HG03039 (cell line): Measurements from ENCODE around the gene PTPRN2.
"Not testable (repeated sequence)": the region's sequence is repeated elsewhere in the genome, so short reads cannot be mapped to it uniquely, and the experiment has no call there.

Source experiments
- ATAC-seq: cut with Tn5 transposase; IDR thresholded peaks from one replicate; pipeline ENCODE4 v1.9.1; 2021; ENCODE audit warnings: mild to moderate bottlenecking, moderate library complexity; ENCODE audit not compliant: unreplicated experiment

The PTPRN2 gene

GRCh38 chr7:158318511-158318913, 269.1 kb downstream of the PTPRN2 start:
- ATAC-seq, result no peak

DNA sequence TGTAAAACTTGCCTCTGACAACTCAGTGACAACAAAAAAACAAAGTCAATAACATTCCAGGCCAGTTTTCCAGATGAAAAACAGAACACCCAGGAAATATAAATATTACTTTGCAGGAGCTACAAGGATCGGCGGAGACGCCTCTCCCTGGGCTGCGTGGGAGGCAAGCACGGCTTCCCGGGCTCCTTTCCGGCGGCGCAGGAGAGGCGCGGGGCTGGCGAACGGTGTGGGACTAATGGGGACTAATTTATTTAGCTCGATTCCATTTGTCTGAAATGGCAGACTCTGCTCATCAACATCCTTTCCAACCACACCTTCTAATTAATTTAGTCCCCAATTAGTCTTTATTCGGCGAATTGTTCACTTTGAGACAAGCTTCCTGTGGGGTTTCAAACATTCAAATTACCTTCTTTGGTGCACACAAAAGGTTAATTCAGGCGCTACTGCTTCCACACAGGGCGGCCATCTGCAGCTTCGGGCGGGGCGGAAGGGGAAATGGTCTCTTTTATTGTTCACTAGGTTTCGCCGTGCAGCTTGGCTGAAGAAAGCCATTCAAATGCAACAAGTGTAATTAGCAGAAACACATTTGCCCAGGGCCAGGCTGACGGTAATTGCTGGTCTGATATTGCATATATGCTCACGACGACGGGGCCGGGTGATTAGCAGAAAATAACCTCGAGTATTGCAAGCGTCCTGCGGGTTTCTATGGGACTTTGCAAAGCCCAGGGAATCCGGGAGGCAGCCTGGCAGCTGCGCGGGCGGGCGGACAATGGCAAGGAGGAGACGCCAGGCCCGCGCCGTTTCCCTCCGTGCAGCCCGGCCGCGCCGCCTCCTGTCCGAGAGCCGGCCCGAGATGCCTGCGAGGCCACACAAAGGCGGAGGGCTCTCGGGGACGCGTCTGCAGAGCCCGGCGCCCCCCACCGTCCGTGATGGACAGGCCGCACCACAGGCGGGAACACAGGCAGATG, 270.1 kb downstream of the PTPRN2 start:
- ATAC-seq, result no peak

GRCh38 chr7:158316466-158317031, 271.1 kb downstream of the PTPRN2 start:
- ATAC-seq, result no peak

DNA sequence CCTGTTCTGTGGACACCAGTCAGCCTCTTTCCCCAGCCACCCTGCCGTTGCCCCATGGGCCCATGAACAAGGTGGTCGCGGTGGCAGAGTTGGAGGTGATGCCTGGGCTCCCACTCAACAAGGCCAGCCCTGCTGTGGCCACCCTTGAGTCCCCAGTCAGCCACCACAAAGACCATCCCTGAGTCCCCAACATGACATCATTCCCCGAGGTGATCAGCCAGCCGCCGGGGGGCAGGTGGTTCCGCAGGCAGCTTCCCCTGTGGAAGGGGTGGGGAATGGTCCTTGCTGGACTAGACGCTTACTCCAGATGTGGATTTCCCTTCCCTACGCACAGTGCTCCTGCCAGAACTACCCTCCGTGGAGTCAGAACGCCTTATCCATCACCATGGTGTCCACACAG, 271.7 kb downstream of the PTPRN2 start:
- ATAC-seq, result no peak

DNA sequence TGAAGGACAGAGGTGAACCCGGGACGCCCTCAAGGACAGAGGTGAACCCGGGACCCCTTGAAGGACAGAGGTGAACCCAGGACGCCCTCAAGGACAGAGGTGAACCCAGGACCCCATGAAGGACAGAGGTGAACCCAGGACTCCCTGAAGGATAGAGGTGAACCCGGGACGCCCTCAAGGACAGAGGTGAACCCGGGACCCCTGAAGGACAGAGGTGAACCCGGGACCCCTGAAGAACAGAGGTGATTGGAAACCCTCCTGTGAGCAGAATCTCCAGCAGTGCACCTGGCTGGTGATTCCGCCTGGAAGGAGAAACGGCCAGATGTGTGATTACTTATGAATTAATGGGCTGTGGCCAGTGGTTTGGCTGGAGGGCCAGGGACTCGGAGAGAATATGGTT, 272.3 kb downstream of the PTPRN2 start:
- no peak for ATAC-seq

DNA sequence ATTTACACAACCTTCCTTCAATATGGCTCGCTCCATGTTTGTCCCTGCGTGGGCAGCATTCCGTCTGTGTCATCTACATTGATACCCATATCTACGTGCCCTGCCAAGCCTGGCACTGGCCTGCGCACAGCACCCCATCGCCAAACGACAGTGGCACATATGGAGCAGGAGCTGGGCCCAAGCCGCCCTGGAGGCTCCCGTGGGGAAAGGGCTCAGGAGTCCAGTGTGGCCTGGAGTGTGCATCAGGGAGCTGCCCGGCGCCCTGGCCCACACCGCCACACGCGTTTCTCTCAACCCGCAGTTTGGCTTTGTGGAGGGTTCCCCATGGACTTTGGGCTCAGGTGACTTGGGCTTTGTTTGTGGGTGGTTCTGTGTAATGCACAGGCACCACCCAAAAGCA, 273.2 kb downstream of the PTPRN2 start:
- no peak for ATAC-seq

DNA sequence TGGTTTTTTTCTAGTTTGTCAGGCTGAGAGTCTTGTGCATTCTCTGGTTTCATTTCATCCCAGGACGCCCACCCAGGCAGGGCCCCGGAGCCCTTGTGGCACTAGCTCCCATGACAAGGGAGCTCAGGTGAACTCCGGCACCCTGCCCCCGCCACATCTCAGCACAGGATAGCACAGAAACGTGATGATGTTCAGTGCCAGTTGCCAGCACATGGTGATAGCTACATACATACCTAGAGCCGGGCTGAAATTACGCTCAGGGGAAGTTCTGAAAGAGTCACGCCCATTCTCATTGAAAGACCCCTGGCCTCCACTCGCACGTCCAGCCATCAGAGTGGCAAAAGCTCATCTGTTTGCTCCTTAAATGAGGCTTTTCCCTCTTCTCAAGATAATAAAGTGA, 273.7 kb downstream of the PTPRN2 start:
- no peak for ATAC-seq

- no peak for ATAC-seq
These were observed 274.8 kb downstream of the PTPRN2 start for GRCh38 chr7:158312789-158313188.

GRCh38 chr7:158311791-158312190, 275.8 kb downstream of the PTPRN2 start:
- no peak for ATAC-seq

DNA sequence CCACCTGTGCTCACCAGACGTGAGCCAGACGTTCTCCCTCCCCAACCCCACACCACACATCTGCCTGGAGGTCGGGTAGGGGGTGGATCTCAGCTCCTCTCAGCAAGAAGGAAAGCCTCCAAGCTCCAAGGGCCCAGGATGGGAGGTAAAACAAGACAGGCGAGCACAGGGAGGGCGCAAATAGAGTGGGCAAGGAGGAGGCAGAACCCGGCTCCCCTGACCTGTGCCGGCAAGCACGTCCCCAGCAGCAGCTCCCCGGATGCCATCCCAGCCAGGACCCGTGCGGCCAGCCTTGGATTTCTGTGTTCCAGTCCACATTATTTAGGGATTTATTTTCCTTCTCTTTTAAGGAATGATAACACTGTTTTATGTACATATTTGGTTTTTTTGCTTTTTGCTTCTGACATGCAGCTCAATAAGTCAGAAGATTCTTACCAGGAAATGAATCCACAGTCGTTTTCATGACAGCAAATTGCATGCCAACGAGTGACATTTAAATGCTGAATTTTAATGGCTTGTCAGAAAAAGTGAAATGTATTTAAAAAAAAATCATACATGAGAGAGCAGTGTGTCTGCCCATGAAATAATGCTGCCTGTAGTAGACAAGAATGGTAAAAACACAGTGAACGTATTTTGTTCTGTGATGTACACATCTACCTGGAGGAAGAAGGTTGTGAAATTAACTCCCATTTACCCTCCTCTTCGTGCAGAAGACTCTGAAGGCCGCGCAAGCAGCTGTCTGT, 276.5 kb downstream of the PTPRN2 start:
- ATAC-seq, result no peak

DNA sequence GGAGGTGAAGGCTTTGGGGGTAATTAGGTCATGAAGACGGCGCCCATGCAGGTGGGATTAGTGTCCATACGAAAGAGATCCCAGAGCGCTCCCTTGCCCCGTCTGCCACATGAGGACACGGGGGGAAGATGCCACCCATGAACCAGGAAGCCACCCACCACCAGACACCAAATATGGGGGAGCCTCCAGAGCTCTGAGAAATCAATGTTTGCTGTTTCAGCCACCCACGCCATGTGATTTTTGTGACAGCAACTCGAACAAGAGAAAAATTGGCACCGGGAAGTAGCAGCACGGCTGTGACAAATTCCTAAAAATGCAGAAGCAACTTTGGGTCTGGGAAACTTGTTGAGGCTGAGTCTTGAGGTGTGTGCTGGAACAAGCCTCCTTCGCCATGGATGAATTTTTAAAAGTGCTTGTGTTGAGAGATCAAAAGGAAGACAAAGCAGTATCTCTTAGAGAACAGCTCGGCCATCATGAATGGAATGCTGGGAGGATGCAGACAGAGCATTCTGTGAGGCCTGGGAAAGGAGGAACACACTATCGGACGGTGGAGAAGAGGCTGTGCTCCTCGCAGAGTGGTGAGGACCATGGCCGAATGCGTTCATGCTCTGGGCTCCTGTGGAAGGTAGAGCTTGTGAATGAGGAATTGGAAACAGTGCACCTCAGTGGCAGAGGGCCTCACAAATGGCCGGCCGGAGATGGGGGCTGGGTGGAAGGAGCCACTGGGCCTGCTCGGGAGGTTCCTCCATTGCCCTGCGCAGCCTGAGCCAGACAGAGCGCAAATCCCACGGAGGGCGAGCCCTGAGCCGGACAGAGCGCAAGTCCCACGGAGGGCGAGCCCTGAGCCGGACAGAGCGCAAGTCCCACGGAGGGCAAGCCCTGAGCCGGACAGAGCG, 277.5 kb downstream of the PTPRN2 start:
- ATAC-seq, result no peak

GRCh38 chr7:158308001-158308400, 279.6 kb downstream of the PTPRN2 start:
- ATAC-seq, result no peak

GRCh38 chr7:158304072-158304471, 283.6 kb downstream of the PTPRN2 start:
- not testable (repeated sequence) for ATAC-seq

GRCh38 chr7:158303121-158303520, 284.5 kb downstream of the PTPRN2 start:
- ATAC-seq, result no peak

- ATAC-seq, result no peak
These were observed 285.2 kb downstream of the PTPRN2 start for GRCh38 chr7:158302274-158303070.

- no peak for ATAC-seq
These were observed 286.4 kb downstream of the PTPRN2 start for GRCh38 chr7:158301207-158301606.

DNA sequence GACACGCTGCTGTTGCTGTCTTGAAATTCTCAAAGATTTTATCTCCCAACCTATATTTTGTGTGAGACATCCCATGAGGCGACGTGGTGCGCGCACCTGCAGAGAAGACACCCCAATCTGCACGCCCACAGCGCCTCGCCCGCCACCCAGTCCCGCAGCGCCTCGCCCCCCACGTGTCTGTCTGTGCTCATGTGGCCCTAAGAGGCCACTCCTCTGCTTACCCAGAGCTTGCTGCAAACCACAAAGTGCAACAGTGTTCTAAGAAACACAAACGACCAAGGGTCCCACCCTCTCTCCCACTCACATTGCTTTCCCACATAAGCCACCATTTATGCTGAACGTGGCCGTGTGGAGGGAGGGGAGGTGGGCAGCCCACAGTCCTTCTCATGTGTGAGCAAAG, 287.2 kb downstream of the PTPRN2 start:
- ATAC-seq, result no peak

GRCh38 chr7:158299607-158300006, 288.0 kb downstream of the PTPRN2 start:
- no peak for ATAC-seq

- ATAC-seq, result no peak
These were observed 290.9 kb downstream of the PTPRN2 start for GRCh38 chr7:158296798-158297104.
